Kidney (tissue), 14 donors: ENCODE data around the gene BBS2. TPM values are rescaled to one million over a fixed set of nuclear protein-coding genes. Genes with fewer than 3 reads are reported as not detected.

ENCODE experiments used
- DNase-seq, 5 donors: peaks; one replicate each; pipeline ENCODE4 v3.0.0-alpha.2; 2013 to 2020
- FAIRE-seq: peaks from 2 replicates; lab custom pipeline; 2012; peaks lifted over from hg19 to GRCh38; lab: Jason Lieb, UNC
- H3K27ac ChIP-seq, 2 donors: one replicate each; pipeline ENCODE4 v1.7.0; 2013; ENCODE audit warnings: low read depth in 2 of 2, low read length in 2 of 2, inconsistent platforms in 1 of 2
- H3K27me3 ChIP-seq: one replicate; pipeline ENCODE4 v1.7.1; 2013; ENCODE audit warnings: low read length, inconsistent platforms; ENCODE audit not compliant: control insufficient read depth, insufficient read depth
- H3K36me3 ChIP-seq, 3 donors: one replicate each; pipeline versions ENCODE4 v1.7.0 to v1.7.1; 2013; ENCODE audit warnings: low read length in 3 of 3, control low read depth in 1 of 3, inconsistent platforms in 1 of 3; ENCODE audit not compliant: insufficient read depth in 3 of 3, control insufficient read depth in 2 of 3
- H3K4me1 ChIP-seq, 3 donors: one replicate each; pipeline versions ENCODE4 v1.7.0 to v1.7.1; 2013; ENCODE audit warnings: low read length in 3 of 3, inconsistent platforms in 1 of 3, low read depth in 1 of 3; ENCODE audit not compliant: control insufficient read depth in 2 of 3, insufficient read depth in 2 of 3
- H3K4me3 ChIP-seq, 3 donors: one replicate each; pipeline versions ENCODE4 v1.7.0 to v1.8.1; 2013; ENCODE audit warnings: low read length in 3 of 3, control low read depth in 1 of 3, inconsistent platforms in 1 of 3
- H3K9ac ChIP-seq, 3 donors: one replicate each; pipeline versions ENCODE4 v1.7.0 to v1.7.1; 2013; ENCODE audit warnings: low read length in 3 of 3, control low read depth in 1 of 3, inconsistent platforms in 1 of 3
- H3K9me3 ChIP-seq, 3 donors: one replicate each; pipeline versions ENCODE4 v1.7.0 to v1.7.1; 2013; ENCODE audit warnings: low read length in 3 of 3, control low read depth in 1 of 3, inconsistent platforms in 1 of 3; ENCODE audit not compliant: control insufficient read depth in 2 of 3, insufficient read depth in 1 of 3
- CTCF ChIP-seq: IDR thresholded peaks from 3 replicates; pipeline ENCODE4 v1.5.1; 2012; ENCODE audit warnings: mild to moderate bottlenecking, moderate library complexity, borderline replicate concordance; ENCODE audit not compliant: insufficient read depth; ENCODE audit errors: extremely low read depth
- intact Hi-C: fragments of 100-400 bp; cut with DNase I; formaldehyde crosslinking; loops from one replicate; pipeline ENCODE4 v1.11.1; 2022
- polyA plus RNA-seq: library from polyadenylated mRNA; stranded (reverse); fragments of 350-450 nt; fragmentation: Illumina TruSeq; extraction: RNeasy Lipid Tissue Mini Kit (QIAGEN cat#74804); gene quantifications from one replicate; pipeline ENCODE4 v1.2.3, GENCODE V29; 2014; ENCODE audit warnings: low read depth, low replicate concordance; ENCODE audit not compliant: insufficient read depth
- total RNA-seq: library from RNA; stranded (reverse); fragmentation: NEBNext Ultra II Directional; extraction: Animal tissue kit (Norgen Biotek cat#: 25700); gene quantifications from one replicate; pipeline ENCODE4 v1.2.1, GENCODE V29; 2021
- donor health status: control.
- donor health status: control.
- donor health status: control.
- donor health status: control.
- donor health status: control.
- donor health status: DM: yes; HTN: yes; CAD: no.
- donor health status: Normal renal cell carcinoma (clear cell type).

The BBS2 gene
- total and polyA plus RNA-seq, 2 donors from 2014 or later, result 46.5 to 64.2 TPM

DNA sequence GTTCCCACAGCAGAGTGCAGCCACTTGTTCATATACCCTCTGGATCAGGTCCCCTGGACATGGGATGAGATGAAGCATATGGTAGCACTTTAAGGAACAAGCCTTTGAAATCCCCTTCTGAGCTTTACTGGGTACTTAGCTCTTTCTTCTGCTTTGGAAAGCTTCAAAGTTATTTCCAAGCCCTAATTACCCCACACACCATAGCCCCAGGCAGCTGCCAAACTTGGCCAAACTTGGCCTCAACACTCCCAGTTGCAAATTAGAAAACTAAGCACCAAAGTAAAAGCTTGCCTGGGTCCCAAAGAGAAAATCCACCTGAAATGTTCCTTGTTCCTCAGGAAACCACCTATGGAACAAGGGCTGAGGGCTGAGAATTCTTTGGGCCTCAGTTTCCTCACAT is 29.3 kb upstream of the BBS2 start:
- Histone ChIP-seq H3K36me3 (no peaks in the 10 kb centered on the region), H3K4me3 (no peak overlapping the region), H3K4me1 (peaks cover 0 to 4% (median 0%) of the 10 kb centered on the region in 3 donors), H3K27ac (no peak overlapping the region), H3K27me3 (no peaks in the 10 kb centered on the region), H3K9ac (no peak overlapping the region), H3K9me3 (no peaks in the 10 kb centered on the region)
- TF ChIP-seq CTCF, result no peak
- intact Hi-C loops, result no loop called here
- FAIRE-seq (no peak), DNase-seq (no peak)

DNA sequence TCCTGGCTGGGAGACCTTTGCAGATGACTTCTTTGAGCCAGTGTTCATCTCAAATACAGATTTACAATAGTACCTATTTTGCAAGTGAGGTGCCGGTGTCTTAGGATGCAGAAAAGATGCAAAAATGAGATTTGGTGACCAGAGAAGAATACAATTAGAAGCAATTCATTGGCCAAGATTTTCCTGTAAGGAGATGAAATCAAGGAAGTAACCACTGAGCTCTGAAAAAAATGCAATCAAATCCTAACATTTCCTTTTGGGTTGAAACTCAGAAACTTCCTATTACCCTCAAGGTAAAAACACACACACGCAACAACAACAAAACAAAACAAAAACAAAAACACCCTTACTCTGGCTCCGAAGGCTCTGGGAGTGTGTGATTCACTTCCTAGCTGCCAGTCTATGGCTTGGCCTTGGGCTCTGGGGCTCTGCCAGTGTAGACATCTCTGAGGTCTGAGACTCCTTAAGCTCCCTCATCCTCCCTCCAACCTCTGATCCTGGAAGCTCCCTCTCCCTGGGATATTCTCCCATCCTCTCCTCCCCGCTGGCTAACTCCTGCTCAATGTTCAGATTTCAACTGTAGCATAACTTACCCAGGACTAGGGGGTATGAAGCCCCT is 28.2 kb upstream of the BBS2 start:
- H3K27me3 ChIP-seq, result no peaks in the 10 kb centered on the region
- TF ChIP-seq CTCF, result no peak
- intact Hi-C loops, result no loop called here
- no peaks in the 10 kb centered on the region for H3K36me3 ChIP-seq
- peaks cover 0 to 4% (median 0%) of the 10 kb centered on the region in 3 donors for H3K4me1 ChIP-seq
- no peak overlapping the region for H3K9ac ChIP-seq
- no peak overlapping the region for H3K27ac ChIP-seq
- DNase-seq, result no peak
- H3K4me3 ChIP-seq, result no peak overlapping the region
- H3K9me3 ChIP-seq, result no peaks in the 10 kb centered on the region
- no peak for FAIRE-seq

DNA sequence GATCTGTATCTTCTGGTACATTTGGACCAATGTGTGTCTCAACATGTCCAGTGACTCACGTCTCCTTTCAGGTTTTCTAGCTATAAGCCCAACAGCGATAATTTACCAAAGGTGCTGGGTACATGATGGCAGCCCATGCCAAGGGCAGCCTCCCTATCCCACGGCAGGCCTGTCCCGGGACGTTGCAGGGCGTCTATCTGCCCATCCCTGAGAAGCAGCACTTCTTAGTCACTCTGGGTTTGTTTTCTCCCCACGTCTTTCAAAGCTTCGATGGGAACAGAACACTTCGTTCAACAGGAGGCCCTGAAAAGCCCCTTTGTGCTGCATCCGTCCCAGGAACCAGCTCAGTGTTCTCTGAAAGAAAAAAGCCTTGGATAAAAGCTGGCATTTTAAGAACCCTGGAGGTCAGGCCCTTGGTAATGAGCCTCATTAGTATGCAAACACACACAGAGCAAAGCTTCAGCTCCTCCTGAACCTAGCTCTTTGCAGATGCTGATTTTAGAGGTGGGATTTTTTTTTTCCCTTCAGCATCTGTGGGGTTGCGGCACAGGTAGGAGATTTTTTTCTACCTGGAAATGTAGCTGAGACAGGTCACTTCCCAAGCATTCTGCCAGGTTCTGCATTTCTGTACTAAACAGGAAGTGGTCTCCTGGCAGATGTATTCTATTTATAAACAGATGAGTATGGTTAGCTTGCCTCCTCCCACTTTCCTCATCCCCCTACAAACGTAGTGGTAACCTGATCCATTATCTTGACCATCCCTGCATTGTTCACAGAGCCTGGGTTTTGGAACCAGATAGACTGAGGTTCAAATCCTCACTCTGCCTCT is 27.5 kb upstream of the BBS2 start:
- no peak for TF ChIP-seq CTCF
- Histone ChIP-seq H3K27ac (no peak overlapping the region), H3K27me3 (no peaks in the 10 kb centered on the region), H3K4me1 (peaks cover 0 to 3% (median 0%) of the 10 kb centered on the region in 3 donors), H3K36me3 (no peaks in the 10 kb centered on the region), H3K4me3 (no peak overlapping the region), H3K9ac (no peak overlapping the region), H3K9me3 (no peaks in the 10 kb centered on the region)
- FAIRE-seq, result no peak
- DNase-seq, result peak in 3 of 5 donors; percentile 11 to 48 (median 38)
- intact Hi-C loops, result no loop called here
